Subcutaneous abdominal adipose tissue (tissue), 5 donors: ENCODE data around the gene CCDC167.

ENCODE experiments used
- H3K27ac ChIP-seq: one replicate; pipeline ENCODE4 v1.7.0; 2013; ENCODE audit warnings: low read depth, mild to moderate bottlenecking, inconsistent platforms, low read length, moderate library complexity
- H3K27me3 ChIP-seq, 5 donors: one replicate each; pipeline ENCODE4 v1.7.0; 2013; ENCODE audit warnings: low read length in 5 of 5, inconsistent platforms in 1 of 5; ENCODE audit not compliant: control insufficient read depth in 5 of 5, insufficient read depth in 4 of 5
- H3K36me3 ChIP-seq, 5 donors: one replicate each; pipeline ENCODE4 v1.7.0; 2013; ENCODE audit warnings: low read length in 5 of 5; ENCODE audit not compliant: control insufficient read depth in 5 of 5, insufficient read depth in 5 of 5
- H3K4me1 ChIP-seq, 5 donors: one replicate each; pipeline ENCODE4 v1.7.0; 2013; ENCODE audit warnings: low read length in 5 of 5, mild to moderate bottlenecking in 3 of 5, moderate library complexity in 1 of 5; ENCODE audit not compliant: control insufficient read depth in 5 of 5, insufficient read depth in 5 of 5
- H3K4me3 ChIP-seq, 5 donors: one replicate each; pipeline ENCODE4 v1.7.0; 2013; ENCODE audit warnings: low read length in 5 of 5, low read depth in 1 of 5
- H3K9ac ChIP-seq, 5 donors: one replicate each; pipeline ENCODE4 v1.7.0; 2013; ENCODE audit warnings: low read length in 5 of 5, mild to moderate bottlenecking in 4 of 5, moderate library complexity in 3 of 5
- H3K9me3 ChIP-seq, 5 donors: one replicate each; pipeline ENCODE4 v1.7.0; 2013; ENCODE audit warnings: low read length in 5 of 5; ENCODE audit not compliant: control insufficient read depth in 5 of 5
- donor health status: healthy.
- donor health status: healthy.
- donor health status: healthy.
- donor health status: healthy.
- donor health status: healthy.

The CCDC167 gene

DNA sequence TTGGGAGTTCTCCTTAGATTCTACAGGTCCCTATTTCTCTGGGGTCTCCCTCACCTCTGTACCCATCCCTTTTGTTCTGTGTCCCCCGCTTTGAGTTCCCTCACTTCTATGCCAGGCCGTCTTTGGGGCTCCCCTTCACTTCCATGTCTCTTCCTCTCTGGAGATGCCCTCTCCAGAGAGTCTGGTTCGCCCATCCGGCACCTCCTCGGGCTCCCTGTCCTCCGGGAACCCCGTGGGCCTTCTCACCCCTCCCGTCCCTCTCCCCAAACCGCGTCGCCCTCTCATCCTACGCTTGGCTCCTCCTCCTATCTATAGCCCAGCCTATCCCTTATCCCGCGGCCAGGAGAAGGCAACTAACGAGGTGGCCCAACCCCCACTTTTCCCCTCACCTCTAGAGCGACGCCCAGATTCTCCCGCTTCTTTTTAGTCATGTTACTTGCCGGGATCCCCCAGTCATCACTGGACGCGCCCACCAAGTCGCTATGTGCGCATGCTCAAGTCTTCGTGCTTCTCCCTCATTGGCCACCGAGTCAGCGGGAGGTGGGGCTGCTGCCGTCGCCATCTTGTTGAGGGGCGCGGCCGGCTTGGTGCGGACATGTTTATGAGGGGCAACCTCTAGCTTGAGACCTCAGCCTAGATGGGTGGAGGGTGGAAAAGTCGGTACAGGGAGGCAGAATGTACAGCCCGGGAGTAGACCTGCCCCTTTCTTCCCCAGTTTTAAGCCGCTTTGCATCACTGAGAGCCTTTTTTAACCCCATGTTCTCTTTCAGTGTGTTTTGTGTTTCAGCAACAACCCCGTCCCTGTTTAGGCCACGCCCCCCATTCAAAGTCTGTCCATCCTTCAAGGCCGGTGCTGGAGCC, at the start of gene CCDC167:
Gene CCDC167, minus strand, starts transcription at position 461 of the 861 bp plus-strand sequence. Its CDS starts 30 bp downstream, at position 431.
- Histone ChIP-seq H3K36me3 (no peaks in the 10 kb centered on the region), H3K9ac (peak within 1 kb of the TSS in 4 of 5 donors; percentile 78 to 92 (median 89)), H3K27ac (no peak within 1 kb of the TSS), H3K4me1 (peaks cover 0 to 14% (median 11%) of the 10 kb centered on the region in 5 donors), H3K27me3 (no peaks in the 10 kb centered on the region), H3K4me3 (peak within 1 kb of the TSS; percentile 76 to 91 (median 86)), H3K9me3 (no peaks in the 10 kb centered on the region)

DNA sequence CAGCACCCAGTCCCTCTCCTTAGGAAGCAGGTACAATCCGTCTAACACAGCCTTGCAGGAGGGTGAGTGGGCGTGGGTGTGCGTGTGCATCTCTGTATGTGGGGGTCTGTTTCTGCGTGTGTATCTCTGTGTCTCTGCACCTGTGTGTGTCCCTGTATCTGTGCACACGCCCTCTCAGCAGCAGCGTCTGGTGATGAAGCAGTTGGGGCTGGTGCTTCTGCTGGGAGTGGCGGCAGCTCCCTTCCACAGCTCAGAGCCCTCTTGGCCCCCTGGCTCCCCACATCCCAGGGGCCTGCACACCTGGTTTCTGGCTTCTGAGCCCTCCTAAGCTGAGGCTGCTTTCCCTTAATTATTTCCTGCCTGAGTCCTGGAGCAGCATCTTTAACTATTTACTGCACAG, 49.5 kb upstream of the CCDC167 start:
- H3K4me3 ChIP-seq = no peak overlapping the region
- H3K9ac ChIP-seq = no peak overlapping the region
- peaks cover 0 to 35% (median 24%) of the 10 kb centered on the region in 5 donors for H3K4me1 ChIP-seq
- no peak overlapping the region for H3K27ac ChIP-seq
- H3K9me3 ChIP-seq = no peaks in the 10 kb centered on the region
- no peaks in the 10 kb centered on the region for H3K36me3 ChIP-seq
- H3K27me3 ChIP-seq = peaks cover 0 to 2% (median 0%) of the 10 kb centered on the region in 5 donors

DNA sequence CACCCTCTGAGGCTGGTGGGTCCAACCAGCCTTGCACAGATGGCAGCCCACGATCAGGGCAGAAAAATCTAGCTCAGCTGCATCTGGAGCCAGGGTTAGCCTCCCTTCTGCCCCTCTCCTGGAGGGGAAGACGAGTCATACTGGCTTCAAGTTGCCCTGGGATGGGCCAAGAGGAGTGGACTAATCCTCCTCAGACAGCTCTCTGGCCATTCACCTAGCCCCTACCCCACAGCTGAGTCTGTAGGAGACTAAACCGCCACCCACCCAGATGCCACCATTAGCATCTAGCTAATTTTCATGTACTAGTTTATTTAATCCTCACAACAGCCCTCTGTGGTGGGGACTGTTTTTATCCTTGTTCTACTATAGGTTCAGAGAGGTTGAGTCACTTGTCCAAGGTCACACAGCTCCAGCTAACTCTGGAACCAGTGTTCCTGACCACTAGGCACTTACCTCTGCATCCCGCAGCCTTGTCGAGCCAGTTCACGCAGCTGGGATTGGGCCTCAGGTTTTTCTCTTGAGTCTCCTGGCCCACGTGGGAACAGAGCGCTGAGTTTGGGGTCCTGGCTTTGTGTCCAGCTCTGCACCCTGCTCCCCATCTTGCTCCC, 48.5 kb upstream of the CCDC167 start:
- Histone ChIP-seq H3K9ac (no peak overlapping the region), H3K4me3 (no peak overlapping the region), H3K4me1 (peaks cover 0 to 35% (median 24%) of the 10 kb centered on the region in 5 donors), H3K36me3 (no peaks in the 10 kb centered on the region), H3K9me3 (no peaks in the 10 kb centered on the region), H3K27me3 (peaks cover 0 to 2% (median 0%) of the 10 kb centered on the region in 5 donors), H3K27ac (no peak overlapping the region)

DNA sequence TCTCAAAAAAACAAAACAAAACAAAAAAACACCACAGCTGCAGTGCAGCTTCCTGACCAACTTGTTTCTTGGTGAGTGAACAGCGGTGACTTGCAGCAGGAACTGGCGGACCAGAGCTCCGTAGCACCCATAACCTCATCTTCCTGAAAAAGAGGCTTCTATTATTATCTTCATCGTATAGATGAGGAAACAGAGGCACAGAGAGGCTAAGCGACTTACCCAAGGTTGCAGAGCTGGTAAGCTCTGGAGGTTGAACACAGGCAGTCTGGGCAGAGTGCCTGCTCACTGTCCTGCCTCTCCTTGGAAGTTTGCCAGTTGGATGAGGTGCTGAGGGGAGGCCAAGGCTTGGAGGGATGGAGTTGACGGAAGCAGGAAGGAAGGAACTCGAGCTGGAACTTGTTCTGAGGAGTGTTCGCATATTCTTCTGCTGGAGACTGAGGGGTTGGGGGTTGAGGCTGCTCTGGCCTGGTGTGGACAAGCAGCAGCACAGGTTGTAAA, 47.9 kb upstream of the CCDC167 start:
- Histone ChIP-seq H3K4me3 (no peak overlapping the region), H3K4me1 (peaks cover 0 to 35% (median 24%) of the 10 kb centered on the region in 5 donors), H3K27ac (no peak overlapping the region), H3K27me3 (peaks cover 0 to 2% (median 0%) of the 10 kb centered on the region in 5 donors), H3K9me3 (no peaks in the 10 kb centered on the region), H3K9ac (no peak overlapping the region), H3K36me3 (no peaks in the 10 kb centered on the region)

DNA sequence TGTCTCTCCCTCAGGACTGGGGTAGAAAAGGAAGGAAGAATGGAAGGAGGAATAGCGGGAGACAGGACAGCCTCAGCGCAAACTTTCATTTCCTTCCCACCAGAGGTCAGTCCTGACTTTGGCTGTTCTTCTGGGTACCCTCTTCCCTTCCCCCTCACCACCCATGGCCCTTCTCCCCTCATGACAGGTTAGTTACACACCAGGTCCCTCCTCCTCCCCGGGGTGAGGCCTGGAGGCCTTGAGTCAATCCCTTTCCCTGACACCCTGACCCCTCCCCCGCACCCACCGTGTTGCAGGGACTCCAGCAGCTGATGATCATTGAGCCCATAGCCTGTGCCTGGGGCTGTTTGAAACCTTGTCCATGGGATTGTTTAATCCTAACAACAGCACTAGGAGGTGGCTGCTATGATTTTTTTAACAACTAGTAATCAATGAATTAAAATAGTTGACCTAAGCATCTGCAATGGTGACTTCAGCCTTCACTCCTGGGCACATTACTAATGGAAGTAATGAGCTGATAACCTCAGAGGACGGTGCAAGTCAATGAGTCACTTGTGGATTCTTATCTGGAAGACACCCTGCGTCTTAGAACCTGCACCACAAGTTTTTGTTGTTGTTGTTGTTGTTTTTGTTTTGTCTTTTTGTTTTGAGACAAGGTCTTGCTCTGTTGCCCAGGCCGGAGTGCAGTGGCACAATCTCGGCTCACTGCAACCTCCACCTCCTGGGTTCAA, 46.6 kb upstream of the CCDC167 start:
- H3K4me1 ChIP-seq = peaks cover 0 to 24% (median 13%) of the 10 kb centered on the region in 5 donors
- no peaks in the 10 kb centered on the region for H3K36me3 ChIP-seq
- no peak overlapping the region for H3K9ac ChIP-seq
- no peak overlapping the region for H3K4me3 ChIP-seq
- peaks cover 0 to 2% (median 0%) of the 10 kb centered on the region in 5 donors for H3K27me3 ChIP-seq
- H3K9me3 ChIP-seq = no peaks in the 10 kb centered on the region
- H3K27ac ChIP-seq = no peak overlapping the region

DNA sequence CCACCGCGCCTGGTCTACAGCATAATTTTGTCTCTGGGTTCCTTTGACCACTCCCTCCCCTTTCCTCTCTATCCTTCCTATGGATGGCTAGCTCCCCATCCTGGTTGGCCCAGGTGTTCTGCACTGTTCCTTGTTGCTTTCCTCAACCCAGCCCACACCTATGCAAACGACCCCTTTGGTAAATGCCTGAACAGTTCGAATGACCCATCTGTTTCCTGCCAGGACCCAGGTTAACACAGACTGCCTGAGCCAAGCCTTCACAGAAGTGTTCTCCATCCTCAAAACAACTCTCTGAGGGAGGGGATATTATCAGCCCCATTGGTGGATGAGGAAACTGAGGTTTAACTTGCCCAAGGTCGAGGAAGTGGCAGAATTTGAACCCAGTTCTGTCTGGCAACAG, 44.8 kb upstream of the CCDC167 start:
- peaks cover 0 to 2% (median 0%) of the 10 kb centered on the region in 5 donors for H3K27me3 ChIP-seq

DNA sequence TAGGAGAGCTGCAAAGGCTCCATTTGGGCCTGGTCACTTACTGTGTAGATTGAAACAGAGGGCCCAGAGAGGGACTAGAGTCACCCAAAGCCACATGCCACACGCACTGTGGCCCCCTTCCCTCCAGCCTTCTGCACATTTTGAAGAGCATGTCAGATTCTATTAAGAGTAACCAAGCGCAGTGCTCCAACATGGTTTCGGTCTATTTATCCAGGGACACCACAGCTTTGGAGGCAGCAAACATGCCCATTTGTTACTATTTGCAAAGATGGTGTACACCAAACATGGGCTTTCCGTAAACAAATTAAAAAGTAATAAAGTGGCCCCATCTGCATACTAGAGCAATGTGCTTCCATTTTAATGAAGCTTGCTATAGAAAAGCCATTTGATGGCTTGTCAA, 43.7 kb upstream of the CCDC167 start:
- Histone ChIP-seq H3K27me3 (peaks cover 0 to 2% (median 0%) of the 10 kb centered on the region in 5 donors), H3K4me1 (peaks cover 0 to 11% (median 8%) of the 10 kb centered on the region in 5 donors), H3K36me3 (no peaks in the 10 kb centered on the region), H3K9ac (no peak overlapping the region), H3K4me3 (no peak overlapping the region), H3K9me3 (no peaks in the 10 kb centered on the region), H3K27ac (no peak overlapping the region)

More for the DNA sequence above, 44.8 kb upstream of the CCDC167 start:
- Histone ChIP-seq H3K4me3 (no peak overlapping the region), H3K9ac (no peak overlapping the region), H3K9me3 (no peaks in the 10 kb centered on the region), H3K27ac (no peak overlapping the region), H3K36me3 (no peaks in the 10 kb centered on the region), H3K4me1 (peaks cover 0 to 11% (median 8%) of the 10 kb centered on the region in 5 donors)

DNA sequence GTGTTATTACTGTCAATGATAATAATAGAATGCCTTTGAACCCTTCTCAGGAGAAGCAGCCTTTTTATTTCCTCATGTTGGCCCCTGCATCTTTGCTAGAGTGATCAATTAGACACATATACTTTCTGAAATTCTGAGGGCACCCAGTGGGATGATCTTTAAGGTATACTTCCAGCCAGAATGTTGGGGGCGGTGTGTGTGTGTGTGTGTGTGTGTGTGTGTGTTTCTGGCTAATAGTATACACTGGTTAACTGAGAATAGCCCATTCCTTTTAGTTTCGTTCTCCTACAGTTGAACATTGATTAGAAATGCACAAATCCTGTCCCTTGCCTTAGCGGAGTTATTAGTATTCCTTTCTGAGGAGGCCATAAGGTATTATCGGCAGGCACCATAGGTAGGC, 41.7 kb upstream of the CCDC167 start:
- no peak overlapping the region for H3K9ac ChIP-seq
- H3K36me3 ChIP-seq = no peaks in the 10 kb centered on the region
- no peak overlapping the region for H3K27ac ChIP-seq
- no peak overlapping the region for H3K4me3 ChIP-seq
- H3K4me1 ChIP-seq = peaks cover 0 to 5% (median 3%) of the 10 kb centered on the region in 5 donors
- peaks cover 17 to 22% (median 19%) of the 10 kb centered on the region in 5 donors for H3K27me3 ChIP-seq
- H3K9me3 ChIP-seq = no peaks in the 10 kb centered on the region

DNA sequence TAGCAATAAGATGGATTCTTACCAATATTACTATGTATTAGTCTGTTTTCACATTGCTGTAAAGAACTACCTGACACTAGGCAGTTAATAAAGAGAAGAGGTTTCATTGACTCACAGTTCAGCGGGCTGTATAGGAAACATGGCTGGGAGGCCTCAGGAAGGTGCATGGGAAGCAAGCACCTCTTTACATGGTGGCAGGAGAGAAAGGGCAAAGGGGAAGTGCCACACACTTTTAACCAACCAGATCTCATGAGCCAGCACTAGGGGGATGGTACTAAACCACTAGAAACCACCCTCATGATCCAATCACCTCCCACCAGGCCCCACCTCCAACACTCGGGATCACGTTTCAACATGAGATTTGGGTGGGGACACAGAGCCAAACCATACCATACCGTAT, 40.7 kb upstream of the CCDC167 start:
- no peaks in the 10 kb centered on the region for H3K36me3 ChIP-seq
- H3K4me3 ChIP-seq = no peak overlapping the region
- H3K27me3 ChIP-seq = peaks cover 26 to 31% (median 29%) of the 10 kb centered on the region in 5 donors
- no peaks in the 10 kb centered on the region for H3K9me3 ChIP-seq
- H3K9ac ChIP-seq = no peak overlapping the region
- peaks cover 0 to 14% (median 12%) of the 10 kb centered on the region in 5 donors for H3K4me1 ChIP-seq
- H3K27ac ChIP-seq = no peak overlapping the region
